ENCODE results near the gene CDKAL1. TPM values are rescaled to one million over a fixed set of nuclear protein-coding genes. Genes with fewer than 3 reads are reported as not detected.

The CDKAL1 gene
- total and polyA plus RNA-seq, 2 of the 8 experiments (the other 6 are each of a cell fraction or from before 2014, with no cell fraction given): 8.4 to 24.6 TPM

- TF ChIP-seq SRF (IDR thresholded peaks at IDR 0.05; ENCODE audit: low read depth, low read length): no peak
- TF ChIP-seq ZNF274 (IDR thresholded peaks at IDR 0.05; ENCODE audit: borderline replicate concordance, extremely low read depth, low read length): no peak
- TF ChIP-seq RAD21 (IDR thresholded peaks at IDR 0.05 in 1 of 2, conservative IDR thresholded peaks at IDR 0.05 in 1 of 2; ENCODE audit: low read depth in 2 of 2, low read length in 2 of 2): no peak
- no peak for TF ChIP-seq SP4 (IDR thresholded peaks at IDR 0.05; ENCODE audit: low read length)
- TF ChIP-seq TAF1 (IDR thresholded peaks at IDR 0.05; ENCODE audit: low read depth, low read length): no peak
- TF ChIP-seq SAP30 (IDR thresholded peaks at IDR 0.05; ENCODE audit: insufficient read depth, insufficient replicate concordance, low read length): no peak
- TF ChIP-seq CHD7 (IDR thresholded peaks at IDR 0.05; ENCODE audit: insufficient replicate concordance, low read length): no peak
Observed at GRCh38 chr6:21262504-21262903, 728.2 kb downstream of the CDKAL1 start (continued).

Data from H1 (cell line).